ENCODE data around the gene CYP2R1. TPM values are rescaled to one million over a fixed set of nuclear protein-coding genes. Genes with fewer than 3 reads are reported as not detected.

CYP2R1 gene
- total RNA-seq, 4 donors from 2014 or later: 11.7 to 16.5 (median 16.1) TPM

- TF ChIP-seq POLR2A (IDR thresholded peaks at IDR 0.05) (no peak), EP300 (IDR thresholded peaks at IDR 0.05) (no peak)
- Histone ChIP-seq H3K36me3 (no peaks in the 10 kb centered on the region), H3K27me3 (no peaks in the 10 kb centered on the region), H3K4me3 (no peak overlapping the region), H3K27ac (no peak overlapping the region), H3K9me3 (no peaks in the 10 kb centered on the region), H3K4me1 (no peaks in the 10 kb centered on the region)
- 39 to 42% methylated on average over 3 of the region's 3 CpGs for WGBS, 2 donors
- no peak for DNase-seq (ENCODE audit: low spot score in 2 of 2)
These were observed 34.4 kb downstream of the CYP2R1 start for GRCh38 chr11:14857621-14858020.

GRCh38 chr11:14855890-14856289 is 36.1 kb downstream of the CYP2R1 start:
- DNase-seq (ENCODE audit: low spot score in 2 of 2): no peak
- Histone ChIP-seq H3K4me1 (no peaks in the 10 kb centered on the region), H3K27ac (no peak overlapping the region), H3K36me3 (no peaks in the 10 kb centered on the region), H3K9me3 (no peaks in the 10 kb centered on the region), H3K27me3 (no peaks in the 10 kb centered on the region), H3K4me3 (no peak overlapping the region)
- TF ChIP-seq CTCF (IDR thresholded peaks at IDR 0.05) (no peak), EP300 (IDR thresholded peaks at IDR 0.05) (no peak), POLR2A (IDR thresholded peaks at IDR 0.05) (no peak)
- WGBS, 2 donors: 95 to 98% methylated on average over 1 of the region's 1 CpG

GRCh38 chr11:14854057-14854456 is 38.0 kb downstream of the CYP2R1 start:
- H3K4me3 ChIP-seq: no peak overlapping the region
- H3K36me3 ChIP-seq: no peaks in the 10 kb centered on the region
- H3K27me3 ChIP-seq: no peaks in the 10 kb centered on the region
- no peaks in the 10 kb centered on the region for H3K9me3 ChIP-seq
- no peak overlapping the region for H3K27ac ChIP-seq
- TF ChIP-seq POLR2A (IDR thresholded peaks at IDR 0.05) (no peak), EP300 (IDR thresholded peaks at IDR 0.05) (no peak), CTCF (IDR thresholded peaks at IDR 0.05) (no peak)
- no peaks in the 10 kb centered on the region for H3K4me1 ChIP-seq
- DNase-seq (ENCODE audit: low spot score in 2 of 2): no peak

- Histone ChIP-seq H3K27me3 (no peaks in the 10 kb centered on the region), H3K27ac (no peak overlapping the region), H3K9me3 (no peaks in the 10 kb centered on the region), H3K36me3 (no peaks in the 10 kb centered on the region), H3K4me3 (no peak overlapping the region), H3K4me1 (no peaks in the 10 kb centered on the region)
- WGBS, 2 donors: 93 to 94% methylated on average over 4 of the region's 4 CpGs
- TF ChIP-seq POLR2A (IDR thresholded peaks at IDR 0.05) (no peak), CTCF (IDR thresholded peaks at IDR 0.05) (no peak), EP300 (IDR thresholded peaks at IDR 0.05) (no peak)
- no peak for DNase-seq (ENCODE audit: low spot score in 2 of 2)
These were observed 39.4 kb downstream of the CYP2R1 start for GRCh38 chr11:14852571-14853177.

GRCh38 chr11:14842002-14842401 is 50.0 kb downstream of the CYP2R1 start:
- 82 to 87% methylated on average over 3 of the region's 3 CpGs for WGBS, 2 donors
- Histone ChIP-seq H3K27me3 (no peaks in the 10 kb centered on the region), H3K4me1 (no peaks in the 10 kb centered on the region), H3K27ac (no peak overlapping the region), H3K9me3 (no peaks in the 10 kb centered on the region), H3K36me3 (no peaks in the 10 kb centered on the region), H3K4me3 (no peak overlapping the region)
- no peak for TF ChIP-seq CTCF (IDR thresholded peaks at IDR 0.05)
- no peak for TF ChIP-seq EP300 (IDR thresholded peaks at IDR 0.05)
- TF ChIP-seq POLR2A (IDR thresholded peaks at IDR 0.05): no peak
- no peak for DNase-seq (ENCODE audit: low spot score in 2 of 2)

Data from tibial nerve (tissue), 4 donors.